ENCODE measurements around the gene CEP170B. TPM values are rescaled to one million over a fixed set of nuclear protein-coding genes. Genes with fewer than 3 reads are reported as not detected.

CEP170B gene
- polyA plus RNA-seq, 2 donors, result 19.8 to 37.5 TPM

DNA sequence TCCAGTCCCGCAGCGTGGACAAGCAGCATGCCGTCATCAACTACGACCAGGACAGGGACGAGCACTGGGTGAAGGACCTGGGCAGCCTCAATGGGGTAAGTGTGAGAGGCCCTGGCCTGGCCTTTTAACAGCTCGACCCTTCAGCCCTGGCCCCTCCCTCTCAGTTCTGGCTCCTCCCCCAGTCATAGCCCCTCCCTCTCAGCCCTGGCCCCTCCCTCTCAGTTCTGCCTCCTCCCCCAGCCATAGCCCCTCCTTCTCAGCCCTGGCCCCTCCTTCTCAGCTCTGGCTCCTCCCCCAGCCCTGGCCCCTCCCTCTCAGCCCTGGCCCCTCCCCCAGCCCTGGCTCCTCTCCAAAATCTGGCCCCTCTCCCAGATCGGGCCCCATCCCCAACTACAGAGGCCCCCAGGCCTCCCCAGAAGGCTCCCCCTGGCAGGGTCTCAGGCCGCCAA lies 11.2 kb downstream of the CEP170B start:
- WGBS, 2 donors, result 76 to 90% methylated on average over 8 of the region's 8 CpGs
- H3K4me1 ChIP-seq (ENCODE audit: control insufficient read depth in 2 of 2, insufficient read depth in 2 of 2, low read length in 1 of 2), result peaks cover 9 to 38% of the 10 kb centered on the region in 2 donors
- H3K9me3 ChIP-seq (ENCODE audit: control insufficient read depth in 2 of 2, insufficient read depth in 1 of 2, low read depth in 1 of 2, low read length in 1 of 2), result no peaks in the 10 kb centered on the region
- peaks cover 0 to 34% of the 10 kb centered on the region in 2 donors for H3K36me3 ChIP-seq (ENCODE audit: control insufficient read depth in 2 of 2, insufficient read depth in 2 of 2, low read length in 1 of 2)
- no peaks in the 10 kb centered on the region for H3K27me3 ChIP-seq (ENCODE audit: control insufficient read depth in 1 of 2, insufficient read depth in 2 of 2, low read length in 2 of 2)
- H3K4me3 ChIP-seq (ENCODE audit: low read depth in 1 of 2, low read length in 2 of 2), result no peak overlapping the region
- no peak overlapping the region for H3K27ac ChIP-seq (ENCODE audit: low read depth in 2 of 2, low read length in 1 of 2)

GRCh38 chr14:104877066-104877805 lies 12.2 kb downstream of the CEP170B start:
- peaks cover 9 to 40% of the 10 kb centered on the region in 2 donors for H3K4me1 ChIP-seq (ENCODE audit: control insufficient read depth in 2 of 2, insufficient read depth in 2 of 2, low read length in 1 of 2)
- peaks cover 0 to 34% of the 10 kb centered on the region in 2 donors for H3K36me3 ChIP-seq (ENCODE audit: control insufficient read depth in 2 of 2, insufficient read depth in 2 of 2, low read length in 1 of 2)
- H3K27ac ChIP-seq (ENCODE audit: low read depth in 2 of 2, low read length in 1 of 2), result no peak overlapping the region
- WGBS, 2 donors, result 80 to 84% methylated on average over 13 to 14 of the region's 14 CpGs
- H3K9me3 ChIP-seq (ENCODE audit: control insufficient read depth in 2 of 2, insufficient read depth in 1 of 2, low read depth in 1 of 2, low read length in 1 of 2), result no peaks in the 10 kb centered on the region
- H3K4me3 ChIP-seq (ENCODE audit: low read depth in 1 of 2, low read length in 2 of 2), result no peak overlapping the region
- no peaks in the 10 kb centered on the region for H3K27me3 ChIP-seq (ENCODE audit: control insufficient read depth in 1 of 2, insufficient read depth in 2 of 2, low read length in 2 of 2)

GRCh38 chr14:104877806-104878550 lies 12.9 kb downstream of the CEP170B start:
- no peak overlapping the region for H3K4me3 ChIP-seq (ENCODE audit: low read depth in 1 of 2, low read length in 2 of 2)
- H3K4me1 ChIP-seq (ENCODE audit: control insufficient read depth in 2 of 2, insufficient read depth in 2 of 2, low read length in 1 of 2), result peaks cover 7 to 40% of the 10 kb centered on the region in 2 donors
- 65 to 72% methylated on average over 28 to 30 of the region's 30 CpGs for WGBS, 2 donors
- H3K27me3 ChIP-seq (ENCODE audit: control insufficient read depth in 1 of 2, insufficient read depth in 2 of 2, low read length in 2 of 2), result no peaks in the 10 kb centered on the region
- H3K9me3 ChIP-seq (ENCODE audit: control insufficient read depth in 2 of 2, insufficient read depth in 1 of 2, low read depth in 1 of 2, low read length in 1 of 2), result no peaks in the 10 kb centered on the region
- peaks cover 0 to 35% of the 10 kb centered on the region in 2 donors for H3K36me3 ChIP-seq (ENCODE audit: control insufficient read depth in 2 of 2, insufficient read depth in 2 of 2, low read length in 1 of 2)
- H3K27ac ChIP-seq (ENCODE audit: low read depth in 2 of 2, low read length in 1 of 2), result no peak overlapping the region

GRCh38 chr14:104878582-104878981 lies 13.5 kb downstream of the CEP170B start:
- Histone ChIP-seq H3K4me1 (ENCODE audit: control insufficient read depth in 2 of 2, insufficient read depth in 2 of 2, low read length in 1 of 2) (peaks cover 2 to 39% of the 10 kb centered on the region in 2 donors), H3K9me3 (ENCODE audit: control insufficient read depth in 2 of 2, insufficient read depth in 1 of 2, low read depth in 1 of 2, low read length in 1 of 2) (no peaks in the 10 kb centered on the region), H3K4me3 (ENCODE audit: low read depth in 1 of 2, low read length in 2 of 2) (no peak overlapping the region), H3K27me3 (ENCODE audit: control insufficient read depth in 1 of 2, insufficient read depth in 2 of 2, low read length in 2 of 2) (no peaks in the 10 kb centered on the region), H3K36me3 (ENCODE audit: control insufficient read depth in 2 of 2, insufficient read depth in 2 of 2, low read length in 1 of 2) (peaks cover 2 to 41% of the 10 kb centered on the region in 2 donors), H3K27ac (ENCODE audit: low read depth in 2 of 2, low read length in 1 of 2) (no peak overlapping the region)
- 82 to 85% methylated on average over 13 to 14 of the region's 14 CpGs for WGBS, 2 donors

- H3K36me3 ChIP-seq (ENCODE audit: control insufficient read depth in 2 of 2, insufficient read depth in 2 of 2, low read length in 1 of 2), result peaks cover 3 to 47% of the 10 kb centered on the region in 2 donors
- H3K4me1 ChIP-seq (ENCODE audit: control insufficient read depth in 2 of 2, insufficient read depth in 2 of 2, low read length in 1 of 2), result peaks cover 2 to 31% of the 10 kb centered on the region in 2 donors
Measured at GRCh38 chr14:104879201-104879982, 14.3 kb downstream of the CEP170B start.

GRCh38 chr14:104879983-104880565 lies 15.0 kb downstream of the CEP170B start:
- Histone ChIP-seq H3K9me3 (ENCODE audit: control insufficient read depth in 2 of 2, insufficient read depth in 1 of 2, low read depth in 1 of 2, low read length in 1 of 2) (no peaks in the 10 kb centered on the region), H3K36me3 (ENCODE audit: control insufficient read depth in 2 of 2, insufficient read depth in 2 of 2, low read length in 1 of 2) (peaks cover 3 to 47% of the 10 kb centered on the region in 2 donors), H3K4me3 (ENCODE audit: low read depth in 1 of 2, low read length in 2 of 2) (no peak overlapping the region), H3K27ac (ENCODE audit: low read depth in 2 of 2, low read length in 1 of 2) (no peak overlapping the region), H3K4me1 (ENCODE audit: control insufficient read depth in 2 of 2, insufficient read depth in 2 of 2, low read length in 1 of 2) (peaks cover 0 to 25% of the 10 kb centered on the region in 2 donors), H3K27me3 (ENCODE audit: control insufficient read depth in 1 of 2, insufficient read depth in 2 of 2, low read length in 2 of 2) (no peaks in the 10 kb centered on the region)
- 92 to 95% methylated on average over 15 of the region's 15 CpGs for WGBS, 2 donors

More at GRCh38 chr14:104879201-104879982, 14.3 kb downstream of the CEP170B start:
- Histone ChIP-seq H3K27me3 (ENCODE audit: control insufficient read depth in 1 of 2, insufficient read depth in 2 of 2, low read length in 2 of 2) (no peaks in the 10 kb centered on the region), H3K9me3 (ENCODE audit: control insufficient read depth in 2 of 2, insufficient read depth in 1 of 2, low read depth in 1 of 2, low read length in 1 of 2) (no peaks in the 10 kb centered on the region), H3K4me3 (ENCODE audit: low read depth in 1 of 2, low read length in 2 of 2) (no peak overlapping the region), H3K27ac (ENCODE audit: low read depth in 2 of 2, low read length in 1 of 2) (no peak overlapping the region)
- 85 to 86% methylated on average over 29 of the region's 29 CpGs for WGBS, 2 donors

- Histone ChIP-seq H3K27ac (ENCODE audit: low read depth in 2 of 2, low read length in 1 of 2) (no peak overlapping the region), H3K9me3 (ENCODE audit: control insufficient read depth in 2 of 2, insufficient read depth in 1 of 2, low read depth in 1 of 2, low read length in 1 of 2) (no peaks in the 10 kb centered on the region), H3K4me1 (ENCODE audit: control insufficient read depth in 2 of 2, insufficient read depth in 2 of 2, low read length in 1 of 2) (peaks cover 0 to 22% of the 10 kb centered on the region in 2 donors), H3K36me3 (ENCODE audit: control insufficient read depth in 2 of 2, insufficient read depth in 2 of 2, low read length in 1 of 2) (peaks cover 3 to 49% of the 10 kb centered on the region in 2 donors), H3K4me3 (ENCODE audit: low read depth in 1 of 2, low read length in 2 of 2) (no peak overlapping the region), H3K27me3 (ENCODE audit: control insufficient read depth in 1 of 2, insufficient read depth in 2 of 2, low read length in 2 of 2) (no peaks in the 10 kb centered on the region)
- 65 to 67% methylated on average over 7 of the region's 7 CpGs for WGBS, 2 donors
Measured at GRCh38 chr14:104880584-104881210, 15.6 kb downstream of the CEP170B start.

DNA sequence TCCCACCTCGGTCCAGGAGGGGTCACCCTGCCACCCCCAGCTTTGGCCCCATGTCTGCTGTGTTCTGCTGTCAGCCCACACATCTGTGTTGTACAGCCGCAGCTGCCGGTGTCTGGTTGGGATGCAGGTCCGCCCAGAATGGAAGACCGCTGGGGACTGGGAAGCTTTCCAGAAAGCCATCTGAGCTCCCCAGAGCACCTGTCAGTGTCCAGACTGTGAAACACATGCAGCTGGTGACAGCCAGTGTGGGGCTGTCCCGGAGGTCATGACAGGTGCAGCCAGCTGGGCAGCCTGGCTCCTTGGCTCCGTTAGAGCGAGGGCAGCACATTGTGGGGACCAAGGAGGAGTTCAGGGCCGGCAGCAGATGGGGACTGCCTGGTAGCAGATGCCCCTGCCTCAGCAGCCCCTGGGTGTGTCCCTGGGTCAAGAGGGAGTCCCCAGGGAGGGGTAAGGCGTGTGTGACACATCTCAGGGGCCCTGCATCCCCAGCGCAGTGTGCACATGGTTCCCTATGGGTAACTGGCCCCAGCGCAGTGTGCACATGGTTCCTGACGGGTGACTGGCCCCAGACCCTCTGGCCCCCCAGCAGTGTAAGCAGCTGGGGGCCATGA lies 16.4 kb downstream of the CEP170B start:
- Histone ChIP-seq H3K36me3 (ENCODE audit: control insufficient read depth in 2 of 2, insufficient read depth in 2 of 2, low read length in 1 of 2) (peaks cover 3 to 55% of the 10 kb centered on the region in 2 donors), H3K4me1 (ENCODE audit: control insufficient read depth in 2 of 2, insufficient read depth in 2 of 2, low read length in 1 of 2) (peaks cover 0 to 20% of the 10 kb centered on the region in 2 donors), H3K9me3 (ENCODE audit: control insufficient read depth in 2 of 2, insufficient read depth in 1 of 2, low read depth in 1 of 2, low read length in 1 of 2) (no peaks in the 10 kb centered on the region), H3K27ac (ENCODE audit: low read depth in 2 of 2, low read length in 1 of 2) (no peak overlapping the region), H3K4me3 (ENCODE audit: low read depth in 1 of 2, low read length in 2 of 2) (no peak overlapping the region), H3K27me3 (ENCODE audit: control insufficient read depth in 1 of 2, insufficient read depth in 2 of 2, low read length in 2 of 2) (no peaks in the 10 kb centered on the region)
- WGBS, 2 donors, result 70 to 74% methylated on average over 13 of the region's 13 CpGs
